SW480 (cell line): ENCODE data around the gene IFT81.
"Not testable (repeated sequence)": the region's sequence is repeated elsewhere in the genome, so short reads cannot be mapped to it uniquely, and the experiment has no call there.

Experiments used
- DNase-seq: peaks from one replicate; pipeline ENCODE4 v3.0.0-alpha.2; 2016; ENCODE audit warnings: low spot score

IFT81 gene

DNA sequence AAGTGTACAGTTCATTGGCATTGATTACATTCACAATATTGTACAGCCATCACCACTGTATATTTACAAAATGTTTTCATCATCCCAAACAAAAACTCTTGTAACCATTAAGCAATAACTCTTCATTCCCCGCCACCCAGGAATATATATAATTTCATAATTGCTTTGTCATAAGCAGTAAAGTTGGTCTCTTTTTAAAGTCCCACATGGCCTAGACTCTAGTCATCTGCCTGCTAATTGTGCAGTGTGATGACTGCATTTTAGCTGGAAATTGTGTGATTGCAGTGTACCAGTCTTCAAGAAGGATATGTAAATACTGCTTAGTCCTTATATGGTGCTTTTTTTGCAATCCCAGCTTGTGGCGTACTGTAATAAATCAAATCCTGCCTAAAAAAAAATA lies 81.8 kb downstream of the IFT81 start:
- no peak for DNase-seq

DNA sequence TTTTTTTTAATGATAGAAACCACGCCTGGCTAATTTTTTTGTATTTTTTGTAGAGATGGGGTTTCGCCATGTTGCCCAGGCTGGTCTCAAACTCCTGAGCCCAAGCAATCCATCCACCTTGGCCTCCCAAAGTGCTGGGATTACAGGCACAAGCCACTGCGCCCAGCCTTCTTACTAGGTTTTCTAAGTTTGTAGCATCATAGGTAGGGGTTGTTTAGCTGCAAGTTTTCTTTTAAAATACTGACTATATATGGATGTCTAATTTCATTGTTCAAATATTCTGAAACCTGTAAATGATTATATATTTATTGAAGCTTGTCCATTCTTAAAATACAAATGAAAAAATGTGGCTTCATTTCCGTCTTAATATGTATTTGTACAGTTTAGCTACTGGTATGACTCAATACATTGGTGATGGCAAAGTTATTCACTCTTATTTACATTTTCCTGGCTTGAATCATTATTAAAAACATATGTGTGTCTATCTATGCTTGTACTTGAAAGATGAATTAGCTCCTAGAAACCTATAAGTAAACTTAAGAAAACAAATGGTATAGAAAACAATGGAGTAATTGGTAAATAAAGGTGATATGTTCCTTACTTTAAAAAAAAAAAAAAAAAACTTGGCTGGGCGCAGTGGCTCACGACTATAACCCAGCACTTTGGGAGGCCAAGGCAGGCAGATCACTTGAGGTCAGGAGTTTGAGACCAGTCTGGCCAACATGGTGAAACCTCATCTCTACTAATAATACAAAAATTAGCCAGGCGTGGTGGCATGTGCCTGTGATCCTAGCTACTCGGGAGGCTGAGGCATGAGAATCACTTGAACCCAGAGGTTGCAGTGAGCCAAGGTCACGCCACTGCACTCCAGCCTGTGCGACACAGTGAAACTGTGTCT lies 87.7 kb downstream of the IFT81 start:
- not testable (repeated sequence) for DNase-seq

GRCh38 chr12:110217996-110218674 lies 94.0 kb downstream of the IFT81 start:
- no peak for DNase-seq

- DNase-seq = no peak
These were observed 97.9 kb downstream of the IFT81 start for GRCh38 chr12:110222027-110222426.

DNA sequence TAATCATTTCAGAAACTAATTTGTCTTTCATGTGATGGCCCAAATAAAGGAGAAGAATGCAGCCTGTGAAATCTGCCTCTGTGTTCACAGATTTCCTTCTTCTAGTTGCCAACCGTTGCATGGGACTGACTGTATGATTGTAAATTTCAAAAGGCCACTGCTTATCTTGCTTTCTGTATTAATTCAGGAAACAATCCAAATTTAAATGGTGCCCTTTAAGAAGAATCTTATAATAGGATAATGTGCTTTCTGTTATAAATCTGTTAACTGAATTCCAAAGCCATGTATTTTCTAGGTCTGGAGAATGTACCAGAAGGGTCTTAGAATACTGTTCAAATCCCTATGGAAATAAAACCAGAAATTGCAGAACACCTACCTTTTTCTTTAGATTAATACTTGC lies 98.3 kb downstream of the IFT81 start:
- no peak for DNase-seq

DNA sequence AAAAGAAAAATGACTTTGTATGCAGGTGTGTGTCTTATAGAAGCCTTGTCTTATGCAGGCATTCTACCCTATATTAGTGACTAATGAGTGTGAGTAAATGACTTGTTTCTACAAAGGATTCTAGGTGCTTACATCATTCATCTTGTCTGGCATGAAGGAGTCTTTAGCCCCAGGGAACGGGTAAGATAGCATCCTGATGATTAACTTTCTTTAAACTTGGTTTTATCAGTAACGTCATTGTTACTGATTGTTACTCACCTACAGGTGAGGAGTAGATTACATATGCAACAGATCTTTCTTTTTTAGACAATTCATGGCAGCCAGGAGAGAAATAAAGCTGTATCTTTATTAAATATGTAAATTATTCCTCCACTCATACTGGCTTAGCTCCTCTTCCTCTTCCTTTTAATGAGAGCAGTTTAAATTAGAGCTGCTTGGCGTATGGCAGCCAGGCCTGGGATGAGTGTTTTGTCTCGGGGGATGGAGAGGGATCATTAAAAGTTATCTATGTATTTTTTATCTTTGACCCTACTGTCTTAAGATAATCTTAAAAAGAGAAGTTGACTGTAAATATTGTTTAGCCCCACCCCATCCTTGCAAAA lies 99.7 kb downstream of the IFT81 start:
- no peak for DNase-seq

DNA sequence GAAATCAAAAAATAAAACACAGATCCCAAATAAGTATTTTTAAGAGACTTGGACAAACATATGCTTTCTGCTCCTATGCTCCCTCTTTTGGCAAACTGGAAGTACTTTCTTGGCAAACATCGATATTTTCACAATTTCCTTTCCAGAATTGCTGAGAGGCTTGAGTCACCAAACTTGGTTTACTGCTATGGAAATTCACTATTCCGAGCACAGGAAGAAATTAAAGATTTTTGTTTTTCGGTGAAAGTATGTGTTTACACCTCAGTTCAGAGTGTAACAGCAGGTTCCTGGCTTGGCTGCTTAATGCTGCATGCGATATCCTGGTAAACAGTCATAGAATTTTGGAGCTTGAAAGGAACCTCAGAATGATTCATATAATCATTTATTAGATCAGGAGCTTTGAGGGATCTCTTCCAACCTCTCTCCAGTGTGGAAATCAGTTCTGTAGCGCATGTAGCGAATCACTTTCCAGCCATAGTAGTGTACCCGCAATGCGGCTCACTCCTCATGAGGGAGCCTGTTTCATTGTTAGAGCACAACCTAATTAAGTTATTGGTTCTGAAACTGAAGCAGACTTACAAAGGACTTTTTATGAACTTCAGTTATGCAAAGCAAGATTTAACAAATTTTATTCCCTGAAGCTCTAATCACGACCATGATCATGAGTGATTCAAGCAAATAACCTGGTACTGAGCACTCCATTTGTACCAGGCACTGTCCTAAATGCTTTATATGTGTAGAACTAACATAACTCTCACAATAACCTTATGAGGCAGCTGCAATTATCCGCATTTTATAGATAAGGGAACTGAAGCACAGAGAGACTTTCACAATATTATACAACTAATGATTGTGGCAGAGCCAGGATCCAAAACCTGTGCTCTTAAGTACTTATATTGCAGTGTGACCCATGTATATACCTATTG lies 100.5 kb downstream of the IFT81 start:
- no peak for DNase-seq

DNA sequence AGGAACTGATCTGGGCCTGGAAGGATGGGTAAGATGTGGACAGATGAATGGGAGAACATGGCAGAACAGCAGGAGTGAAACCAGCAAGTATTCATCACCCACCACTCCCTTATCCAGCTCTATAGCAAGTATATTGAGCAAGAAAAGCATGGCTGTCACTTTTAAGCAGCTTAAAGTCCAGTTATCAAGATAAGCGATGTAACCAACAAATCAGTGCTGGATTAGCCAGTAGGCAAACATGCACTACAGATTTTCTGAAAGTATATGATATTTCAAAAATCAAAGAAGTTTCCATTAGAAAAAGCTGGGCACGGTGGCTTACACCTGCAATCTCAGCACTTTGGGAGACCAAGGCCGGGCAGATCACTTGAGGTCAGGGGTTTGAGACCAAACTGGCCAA lies 103.0 kb downstream of the IFT81 start:
- DNase-seq = no peak

DNA sequence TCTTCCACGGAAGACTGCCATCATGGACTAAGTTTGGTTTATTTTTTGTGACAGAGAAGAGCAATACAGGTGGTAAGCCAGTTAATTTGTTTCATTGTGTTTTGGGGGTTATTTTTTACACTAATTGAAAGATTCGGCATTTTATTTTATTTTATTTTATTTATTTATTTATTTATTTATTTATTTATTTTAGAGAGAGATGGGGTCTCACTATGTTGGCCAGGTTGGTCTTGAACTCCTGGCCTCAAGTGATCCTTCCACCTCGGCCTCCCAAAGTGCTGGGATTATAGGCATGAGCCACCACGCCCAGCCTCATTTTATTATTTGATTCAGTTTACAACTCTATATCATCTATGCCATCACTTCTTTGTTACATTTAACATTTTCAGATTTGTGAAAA lies 104.2 kb downstream of the IFT81 start:
- not testable (repeated sequence) for DNase-seq

DNA sequence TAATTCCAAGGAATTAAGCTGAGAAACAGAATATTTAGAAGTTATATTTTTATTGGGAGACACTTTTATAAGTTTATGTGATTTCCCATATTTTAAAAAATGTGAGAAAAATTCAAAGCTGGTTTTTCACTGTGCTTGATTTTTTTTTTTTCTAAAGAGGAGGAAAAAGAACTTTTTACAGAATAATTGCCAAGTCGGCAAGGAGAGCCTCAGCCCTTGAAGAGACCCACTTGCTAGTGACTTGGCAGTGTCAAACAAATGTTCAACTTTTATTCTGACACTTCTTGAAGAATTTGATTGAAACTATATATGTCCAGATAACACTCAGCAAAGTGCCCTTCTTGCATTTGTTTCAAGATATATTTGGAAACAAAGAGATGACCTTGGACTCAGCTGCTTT lies 104.6 kb downstream of the IFT81 start:
- DNase-seq = no peak

- no peak for DNase-seq
These were observed 105.3 kb downstream of the IFT81 start for GRCh38 chr12:110229409-110229808.

- DNase-seq = no peak
These were observed 106.5 kb downstream of the IFT81 start for GRCh38 chr12:110230655-110231054.

- DNase-seq = no peak
These were observed 109.2 kb downstream of the IFT81 start for GRCh38 chr12:110233212-110233903.

DNA sequence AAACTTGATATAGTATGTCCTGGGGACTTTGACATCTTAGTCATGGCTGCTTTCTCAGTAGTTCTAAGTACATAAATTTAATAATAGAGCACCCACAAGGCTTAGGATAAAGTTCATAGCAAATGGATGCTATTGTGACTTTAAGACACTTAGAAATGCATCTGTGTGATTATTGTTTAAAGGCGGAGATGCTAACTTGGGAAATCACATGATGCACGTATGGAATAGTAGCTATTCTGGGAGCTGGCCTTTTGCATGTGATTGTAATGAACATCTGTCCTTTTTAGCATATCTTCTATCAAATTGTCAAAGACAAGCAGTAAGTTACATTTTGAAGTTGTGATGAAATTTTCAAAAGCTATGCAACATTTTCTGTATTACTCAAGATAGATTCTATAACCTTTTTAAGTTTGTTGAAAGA lies 110.2 kb downstream of the IFT81 start:
- no peak for DNase-seq

GRCh38 chr12:110234755-110235154 lies 110.6 kb downstream of the IFT81 start:
- DNase-seq = no peak

DNA sequence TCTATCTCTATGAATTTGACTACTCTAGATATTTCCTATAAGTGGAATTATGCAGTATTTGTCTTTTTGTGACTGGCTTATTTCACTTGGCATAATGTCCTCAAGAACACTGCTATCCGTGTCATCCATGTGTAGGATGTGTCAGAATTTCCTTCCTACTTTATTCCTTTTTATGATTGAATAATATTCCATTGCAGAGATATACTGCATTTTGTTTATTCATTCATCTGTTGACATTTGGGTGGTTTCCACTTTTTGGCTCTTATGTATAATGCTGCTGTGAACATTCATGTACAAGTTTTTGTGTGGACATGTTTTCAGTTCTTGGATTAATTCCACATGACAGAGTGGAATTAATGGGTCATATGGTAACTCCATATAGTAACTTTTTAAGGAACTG lies 111.2 kb downstream of the IFT81 start:
- DNase-seq = no peak

- no peak for DNase-seq
These were observed 119.1 kb downstream of the IFT81 start for GRCh38 chr12:110243227-110243626.

DNA sequence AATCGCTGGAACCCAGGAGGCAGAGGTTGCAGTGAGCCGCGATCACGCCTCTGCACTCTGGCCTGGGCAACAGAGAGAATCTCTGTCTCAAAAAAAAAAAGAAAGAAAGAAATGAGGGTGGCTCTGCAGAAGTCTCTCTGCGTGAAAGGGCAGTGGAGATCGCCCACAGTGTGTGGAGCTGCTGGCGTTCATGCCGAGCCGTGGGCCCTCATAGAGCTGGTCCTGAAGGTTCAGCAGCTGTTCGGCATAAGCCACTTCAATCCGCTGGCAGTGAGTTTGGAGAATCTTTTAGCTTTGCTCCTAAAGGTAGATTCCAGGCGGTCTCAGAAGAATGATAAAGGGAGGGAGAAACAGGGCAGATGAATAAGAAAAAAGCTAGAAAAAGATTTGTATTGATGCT lies 120.2 kb downstream of the IFT81 start:
- no peak for DNase-seq

GRCh38 chr12:110244829-110245228 lies 120.7 kb downstream of the IFT81 start:
- DNase-seq = no peak

GRCh38 chr12:110245369-110245772 lies 121.2 kb downstream of the IFT81 start:
- DNase-seq = peak; percentile 9

DNA sequence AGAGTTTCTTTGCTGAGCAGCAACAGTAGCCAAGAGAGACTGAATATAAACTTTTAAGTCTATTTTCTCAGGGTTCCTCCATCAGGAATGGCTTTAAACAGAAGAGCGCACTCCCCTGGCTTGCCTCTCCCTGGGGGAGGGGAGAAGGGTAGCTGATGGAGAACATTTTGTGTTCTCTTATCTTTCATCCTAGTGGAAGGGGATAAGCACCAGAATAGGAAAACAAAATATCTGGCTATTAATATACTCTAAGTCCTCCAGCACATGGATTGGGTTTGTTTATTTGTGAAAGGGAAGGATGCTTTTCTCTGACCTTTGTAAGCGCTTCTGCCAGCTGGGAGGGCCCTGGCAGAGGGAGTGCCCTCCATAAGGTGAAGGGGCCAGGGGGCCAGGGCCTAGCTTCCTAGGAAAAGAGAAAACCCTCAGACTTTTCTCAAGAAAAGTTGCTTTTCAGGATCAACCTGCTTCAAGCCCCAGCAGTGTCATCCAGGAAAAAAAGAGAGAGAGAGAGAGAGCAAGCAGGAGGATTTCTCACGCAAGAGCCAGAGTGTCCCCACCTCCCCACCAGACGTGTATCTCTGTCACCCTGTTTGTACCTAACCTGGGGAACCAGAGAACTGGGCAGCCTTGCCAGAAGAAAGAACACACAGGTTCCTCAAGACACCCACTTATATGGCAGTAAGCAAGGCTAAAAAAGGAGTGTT lies 122.6 kb downstream of the IFT81 start:
- DNase-seq = no peak
